ENCODE results near the gene MTCH2.

The MTCH2 gene

GRCh38 chr11:47631473-47631872 is 10.9 kb downstream of the MTCH2 start:
- TF ChIP-seq CTCF (IDR thresholded peaks at IDR 0.05; ENCODE audit: borderline replicate concordance, insufficient read depth, low read depth, low read length), result no peak
- H3K4me3 ChIP-seq (ENCODE audit: low read depth, low read length), result no peak overlapping the region

GRCh38 chr11:47628026-47628425 is 14.3 kb downstream of the MTCH2 start:
- H3K4me3 ChIP-seq (ENCODE audit: low read depth, low read length), result no peak overlapping the region
- no peak for TF ChIP-seq CTCF (IDR thresholded peaks at IDR 0.05; ENCODE audit: borderline replicate concordance, insufficient read depth, low read depth, low read length)

- TF ChIP-seq CTCF (IDR thresholded peaks at IDR 0.05; ENCODE audit: borderline replicate concordance, insufficient read depth, low read depth, low read length), result no peak
- H3K4me3 ChIP-seq (ENCODE audit: low read depth, low read length), result no peak overlapping the region
Measured at GRCh38 chr11:47626234-47626633, 16.1 kb downstream of the MTCH2 start.

- no peak overlapping the region for H3K4me3 ChIP-seq (ENCODE audit: low read depth, low read length)
Measured at GRCh38 chr11:47620836-47621378, 21.5 kb downstream of the MTCH2 start.

GRCh38 chr11:47617417-47617809 is 24.9 kb downstream of the MTCH2 start:
- no peak overlapping the region for H3K4me3 ChIP-seq (ENCODE audit: low read depth, low read length)
- TF ChIP-seq CTCF (IDR thresholded peaks at IDR 0.05; ENCODE audit: borderline replicate concordance, insufficient read depth, low read depth, low read length), result no peak

More at GRCh38 chr11:47620836-47621378, 21.5 kb downstream of the MTCH2 start:
- no peak for TF ChIP-seq CTCF (IDR thresholded peaks at IDR 0.05; ENCODE audit: borderline replicate concordance, insufficient read depth, low read depth, low read length)

- H3K4me3 ChIP-seq (ENCODE audit: low read depth, low read length), result no peak overlapping the region
- TF ChIP-seq CTCF (IDR thresholded peaks at IDR 0.05; ENCODE audit: borderline replicate concordance, insufficient read depth, low read depth, low read length), result peak; percentile 73
Measured at GRCh38 chr11:47616726-47617416, 25.5 kb downstream of the MTCH2 start.

GRCh38 chr11:47615249-47615648 is 27.1 kb downstream of the MTCH2 start:
- no peak for TF ChIP-seq CTCF (IDR thresholded peaks at IDR 0.05; ENCODE audit: borderline replicate concordance, insufficient read depth, low read depth, low read length)
- H3K4me3 ChIP-seq (ENCODE audit: low read depth, low read length), result no peak overlapping the region
